SK-N-SH treated with all-trans-retinoic acid at 6 μM for 48 hours (cell line): Measurements from ENCODE around the gene PARD3.

Experiments
- ARNTL ChIP-seq: fragments of 450-650 bp; formaldehyde crosslinking; IDR thresholded peaks from 2 replicates; pipeline ENCODE4 v1.5.0; 2020; ENCODE audit warnings: low read depth, mild to moderate bottlenecking, moderate library complexity, borderline replicate concordance
- CREB5 ChIP-seq: fragments of 250-450 bp; sonication (Bioruptor Pico); IDR thresholded peaks from 2 replicates; pipeline ENCODE4 v1.5.1; 2020; ENCODE audit warnings: low read depth, mild to moderate bottlenecking, moderate library complexity
- ISL1 ChIP-seq: fragments of 250-450 bp; sonication (Bioruptor Pico); IDR thresholded peaks from 2 replicates; pipeline ENCODE4 v2.1.2; 2022; ENCODE audit warnings: mild to moderate bottlenecking, moderate library complexity
- OSR1 ChIP-seq: fragments of 250-450 bp; sonication (Bioruptor Pico); IDR thresholded peaks from 2 replicates; pipeline ENCODE4 v1.8.0; 2022; ENCODE audit warnings: moderate library complexity, mild to moderate bottlenecking, inconsistent platforms
- TOX ChIP-seq: fragments of 250-450 bp; sonication (Bioruptor Pico); IDR thresholded peaks from 2 replicates; pipeline ENCODE4 v1.8.0; 2021; ENCODE audit warnings: mild to moderate bottlenecking, moderate library complexity, borderline replicate concordance
- ZNF565 ChIP-seq: fragments of 450-650 bp; formaldehyde crosslinking; conservative IDR thresholded peaks from 2 replicates; pipeline ENCODE4 v1.5.0; 2020; ENCODE audit warnings: low read depth, mild to moderate bottlenecking, moderate library complexity
- TF ChIP-seq, protein P1 (sequence below): fragments of 250-450 bp; sonication (Bioruptor Pico); IDR thresholded peaks from 2 replicates; pipeline ENCODE4 v1.8.0; 2020; ENCODE audit warnings: mild to moderate bottlenecking, moderate library complexity, borderline replicate concordance
- TF ChIP-seq, protein P2 (sequence below): fragments of 250-450 bp; sonication (Bioruptor Pico); IDR thresholded peaks from 2 replicates; pipeline ENCODE4 v1.8.0; 2021; ENCODE audit warnings: low read depth, mild to moderate bottlenecking, moderate library complexity, borderline replicate concordance

GRCh38 chr10:34791947-34792346 lies 23.1 kb downstream of the PARD3 start:
- TF ChIP-seq OSR1: no peak
- TF ChIP-seq, protein P1, sequence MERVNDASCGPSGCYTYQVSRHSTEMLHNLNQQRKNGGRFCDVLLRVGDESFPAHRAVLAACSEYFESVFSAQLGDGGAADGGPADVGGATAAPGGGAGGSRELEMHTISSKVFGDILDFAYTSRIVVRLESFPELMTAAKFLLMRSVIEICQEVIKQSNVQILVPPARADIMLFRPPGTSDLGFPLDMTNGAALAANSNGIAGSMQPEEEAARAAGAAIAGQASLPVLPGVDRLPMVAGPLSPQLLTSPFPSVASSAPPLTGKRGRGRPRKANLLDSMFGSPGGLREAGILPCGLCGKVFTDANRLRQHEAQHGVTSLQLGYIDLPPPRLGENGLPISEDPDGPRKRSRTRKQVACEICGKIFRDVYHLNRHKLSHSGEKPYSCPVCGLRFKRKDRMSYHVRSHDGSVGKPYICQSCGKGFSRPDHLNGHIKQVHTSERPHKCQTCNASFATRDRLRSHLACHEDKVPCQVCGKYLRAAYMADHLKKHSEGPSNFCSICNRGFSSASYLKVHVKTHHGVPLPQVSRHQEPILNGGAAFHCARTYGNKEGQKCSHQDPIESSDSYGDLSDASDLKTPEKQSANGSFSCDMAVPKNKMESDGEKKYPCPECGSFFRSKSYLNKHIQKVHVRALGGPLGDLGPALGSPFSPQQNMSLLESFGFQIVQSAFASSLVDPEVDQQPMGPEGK: no peak
- no peak for TF ChIP-seq ZNF565 (CRISPR knock-in tag)
- no peak for TF ChIP-seq ARNTL
- TF ChIP-seq, protein P2, sequence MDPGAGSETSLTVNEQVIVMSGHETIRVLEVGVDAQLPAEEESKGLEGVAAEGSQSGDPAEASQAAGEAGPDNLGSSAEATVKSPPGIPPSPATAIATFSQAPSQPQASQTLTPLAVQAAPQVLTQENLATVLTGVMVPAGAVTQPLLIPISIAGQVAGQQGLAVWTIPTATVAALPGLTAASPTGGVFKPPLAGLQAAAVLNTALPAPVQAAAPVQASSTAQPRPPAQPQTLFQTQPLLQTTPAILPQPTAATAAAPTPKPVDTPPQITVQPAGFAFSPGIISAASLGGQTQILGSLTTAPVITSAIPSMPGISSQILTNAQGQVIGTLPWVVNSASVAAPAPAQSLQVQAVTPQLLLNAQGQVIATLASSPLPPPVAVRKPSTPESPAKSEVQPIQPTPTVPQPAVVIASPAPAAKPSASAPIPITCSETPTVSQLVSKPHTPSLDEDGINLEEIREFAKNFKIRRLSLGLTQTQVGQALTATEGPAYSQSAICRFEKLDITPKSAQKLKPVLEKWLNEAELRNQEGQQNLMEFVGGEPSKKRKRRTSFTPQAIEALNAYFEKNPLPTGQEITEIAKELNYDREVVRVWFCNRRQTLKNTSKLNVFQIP: no peak
- no peak for TF ChIP-seq CREB5 (CRISPR knock-in tag)
- TF ChIP-seq TOX (CRISPR knock-in tag): no peak
- no peak for TF ChIP-seq ISL1
